Measurements from ENCODE around the gene CHRNE.
A peak's percentile ranks its signal among the peaks of the same experiment; 100 is the strongest.

The CHRNE gene

DNA sequence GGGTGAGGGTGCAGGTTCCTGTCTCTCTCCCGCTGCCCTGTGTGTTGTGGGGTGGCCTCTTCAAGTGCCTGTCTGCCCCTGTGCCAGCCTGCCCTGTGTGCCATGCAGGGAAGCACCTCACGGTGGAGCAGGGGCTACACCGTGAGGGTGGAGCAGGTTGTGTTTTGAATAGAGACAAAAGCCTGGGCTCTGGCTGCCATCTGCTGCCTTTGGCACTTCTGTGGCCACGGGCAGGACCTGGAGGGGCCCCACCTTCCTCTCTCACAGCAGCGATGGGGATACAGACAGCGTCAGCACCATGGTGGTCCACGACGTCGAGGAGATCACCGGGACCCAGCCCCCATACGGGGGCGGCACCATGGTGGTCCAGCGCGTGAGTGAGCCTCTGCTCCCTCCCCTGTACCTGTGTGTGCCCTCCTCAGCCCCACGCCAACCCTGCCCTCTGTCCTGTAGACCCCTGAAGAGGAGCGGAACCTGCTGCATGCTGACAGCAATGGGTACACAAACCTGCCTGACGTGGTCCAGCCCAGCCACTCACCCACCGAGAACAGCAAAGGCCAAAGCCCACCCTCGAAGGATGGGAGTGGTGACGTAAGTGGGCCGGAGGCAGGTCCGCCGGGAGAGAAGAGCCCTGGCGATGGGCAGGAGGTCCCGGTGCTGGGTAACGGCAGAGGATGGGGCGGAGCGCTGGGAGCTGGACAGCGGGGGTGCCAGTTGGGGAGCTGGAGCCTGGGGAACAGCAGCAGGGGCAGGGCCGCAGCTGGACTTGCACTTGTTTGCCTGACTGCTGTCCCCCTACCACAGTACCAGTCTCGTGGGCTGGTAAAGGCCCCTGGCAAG is 9.0 kb downstream of the CHRNE start:
- no peak for TF ChIP-seq FOXM1 (IDR thresholded peaks at IDR 0.05; ENCODE audit: borderline replicate concordance, low read depth)
- TF ChIP-seq NFIC (IDR thresholded peaks at IDR 0.05): no peak
- TF ChIP-seq, protein P1, sequence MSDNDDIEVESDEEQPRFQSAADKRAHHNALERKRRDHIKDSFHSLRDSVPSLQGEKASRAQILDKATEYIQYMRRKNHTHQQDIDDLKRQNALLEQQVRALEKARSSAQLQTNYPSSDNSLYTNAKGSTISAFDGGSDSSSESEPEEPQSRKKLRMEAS (IDR thresholded peaks at IDR 0.05): no peak
- no peak for TF ChIP-seq RAD21 (IDR thresholded peaks at IDR 0.05; ENCODE audit: low read depth)
- TF ChIP-seq ZBTB7A (IDR thresholded peaks at IDR 0.05; ENCODE audit: low read depth): no peak
- TF ChIP-seq YY1 (IDR thresholded peaks at IDR 0.05; ENCODE audit: low read depth): no peak
- no peak for TF ChIP-seq CEBPB (IDR thresholded peaks at IDR 0.05)
- no peak for TF ChIP-seq EGR1 (IDR thresholded peaks at IDR 0.05)
- no peak for TF ChIP-seq CREB1 (IDR thresholded peaks at IDR 0.05; ENCODE audit: low read depth)
- no peak for TF ChIP-seq EP300 (IDR thresholded peaks at IDR 0.05; ENCODE audit: borderline replicate concordance)
- no peak for TF ChIP-seq TAF1 (IDR thresholded peaks at IDR 0.05; ENCODE audit: low read depth)
- TF ChIP-seq REST (IDR thresholded peaks at IDR 0.05; ENCODE audit: low read depth): no peak
- TF ChIP-seq, protein P2, sequence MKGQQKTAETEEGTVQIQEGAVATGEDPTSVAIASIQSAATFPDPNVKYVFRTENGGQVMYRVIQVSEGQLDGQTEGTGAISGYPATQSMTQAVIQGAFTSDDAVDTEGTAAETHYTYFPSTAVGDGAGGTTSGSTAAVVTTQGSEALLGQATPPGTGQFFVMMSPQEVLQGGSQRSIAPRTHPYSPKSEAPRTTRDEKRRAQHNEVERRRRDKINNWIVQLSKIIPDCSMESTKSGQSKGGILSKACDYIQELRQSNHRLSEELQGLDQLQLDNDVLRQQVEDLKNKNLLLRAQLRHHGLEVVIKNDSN (IDR thresholded peaks at IDR 0.05): no peak
- no peak for TF ChIP-seq TCF12 (IDR thresholded peaks at IDR 0.05; ENCODE audit: low read depth)
- no peak for TF ChIP-seq TEAD4 (IDR thresholded peaks at IDR 0.05)

- no peak for TF ChIP-seq ZBTB7A (IDR thresholded peaks at IDR 0.05; ENCODE audit: low read depth)
- TF ChIP-seq TCF12 (IDR thresholded peaks at IDR 0.05; ENCODE audit: low read depth): no peak
- TF ChIP-seq YY1 (IDR thresholded peaks at IDR 0.05; ENCODE audit: low read depth): no peak
- TF ChIP-seq, protein P2 (IDR thresholded peaks at IDR 0.05): no peak
- TF ChIP-seq EGR1 (IDR thresholded peaks at IDR 0.05): no peak
- TF ChIP-seq, protein P1 (IDR thresholded peaks at IDR 0.05): no peak
- no peak for TF ChIP-seq CREB1 (IDR thresholded peaks at IDR 0.05; ENCODE audit: low read depth)
- TF ChIP-seq CEBPB (IDR thresholded peaks at IDR 0.05): no peak
- TF ChIP-seq NFIC (IDR thresholded peaks at IDR 0.05): no peak
- TF ChIP-seq TEAD4 (IDR thresholded peaks at IDR 0.05): no peak
- no peak for TF ChIP-seq REST (IDR thresholded peaks at IDR 0.05; ENCODE audit: low read depth)
- TF ChIP-seq RAD21 (IDR thresholded peaks at IDR 0.05; ENCODE audit: low read depth): no peak
Observed at GRCh38 chr17:4893272-4893671, 9.6 kb downstream of the CHRNE start.

DNA sequence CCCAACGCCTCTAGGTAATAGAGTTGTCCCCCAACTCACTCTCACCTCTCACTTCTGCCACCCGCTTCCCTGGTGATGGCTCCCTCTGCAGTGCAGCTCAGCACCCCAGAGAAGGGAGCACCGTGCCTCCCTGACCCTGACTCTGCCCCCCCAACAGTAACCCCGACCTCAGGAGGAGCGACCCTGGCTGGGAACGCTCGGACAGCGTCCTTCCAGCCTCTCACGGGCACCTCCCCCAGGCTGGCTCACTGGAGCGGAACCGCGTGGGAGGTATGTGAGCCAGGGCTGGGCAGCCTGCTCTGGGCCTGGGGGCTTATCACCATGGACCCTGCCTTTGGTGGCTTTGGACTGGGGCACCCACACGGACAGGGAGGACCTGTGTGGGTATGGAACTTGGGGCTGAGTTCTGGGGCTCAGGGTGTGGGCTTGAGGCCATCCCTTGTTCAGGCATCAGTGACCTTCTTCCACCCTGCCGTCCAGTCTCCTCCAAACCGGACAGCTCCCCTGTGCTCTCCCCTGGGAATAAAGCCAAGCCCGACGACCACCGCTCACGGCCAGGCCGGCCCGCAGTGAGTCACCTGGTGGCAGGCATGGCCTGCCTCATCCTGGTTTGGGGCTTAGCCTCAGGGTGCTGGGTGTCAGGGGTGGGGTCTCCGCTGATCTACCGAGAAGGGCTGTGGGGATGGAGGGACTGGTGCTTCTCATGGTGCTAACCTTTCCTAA is 10.2 kb downstream of the CHRNE start:
- TF ChIP-seq EGR1 (IDR thresholded peaks at IDR 0.05): peak; percentile 55
- no peak for TF ChIP-seq CREB1 (IDR thresholded peaks at IDR 0.05; ENCODE audit: low read depth)

DNA sequence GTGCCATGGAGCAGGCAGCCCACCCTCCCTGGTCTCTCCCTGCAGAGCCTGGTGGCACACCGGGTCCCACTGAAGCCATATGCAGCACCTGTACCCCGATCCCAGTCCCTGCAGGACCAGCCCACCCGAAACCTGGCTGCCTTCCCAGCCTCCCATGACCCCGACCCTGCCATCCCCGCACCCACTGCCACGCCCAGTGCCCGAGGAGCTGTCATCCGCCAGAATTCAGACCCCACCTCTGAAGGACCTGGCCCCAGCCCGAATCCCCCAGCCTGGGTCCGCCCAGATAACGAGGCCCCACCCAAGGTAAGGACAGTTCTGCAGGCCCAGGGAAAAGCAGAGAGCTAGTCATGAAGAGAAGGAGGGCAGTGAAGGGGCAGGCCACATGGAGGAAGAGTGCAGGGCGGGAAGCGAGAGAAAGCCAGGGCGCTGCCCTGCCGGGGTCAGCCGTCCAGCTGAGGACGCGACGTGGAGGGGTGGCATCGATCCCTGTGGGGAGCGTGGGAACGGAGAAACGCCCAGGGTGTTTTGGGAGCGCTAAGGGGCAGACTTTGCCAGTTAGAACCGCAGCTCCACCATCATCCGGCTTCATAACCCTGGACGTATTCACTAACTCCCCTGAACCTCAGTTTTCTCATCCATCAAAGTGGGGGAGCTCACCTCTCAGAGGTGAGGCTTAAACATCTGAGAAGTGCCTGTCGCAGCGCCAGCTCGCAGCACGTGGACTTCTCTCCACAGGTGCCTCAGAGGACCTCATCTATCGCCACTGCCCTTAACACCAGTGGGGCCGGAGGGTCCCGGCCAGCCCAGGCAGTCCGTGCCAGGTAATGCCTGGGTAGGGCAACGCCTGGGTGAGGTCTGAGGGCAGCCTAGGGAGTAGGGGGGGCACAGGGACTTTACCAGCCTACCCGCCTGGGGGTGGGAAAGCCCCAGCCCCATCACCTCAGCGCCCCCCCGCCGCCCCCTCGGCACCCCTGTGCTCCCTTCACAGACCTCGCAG is 11.2 kb downstream of the CHRNE start:
- no peak for TF ChIP-seq FOXM1 (IDR thresholded peaks at IDR 0.05; ENCODE audit: borderline replicate concordance, low read depth)
- TF ChIP-seq EP300 (IDR thresholded peaks at IDR 0.05; ENCODE audit: borderline replicate concordance): no peak
- TF ChIP-seq YY1 (IDR thresholded peaks at IDR 0.05; ENCODE audit: low read depth): no peak
- no peak for TF ChIP-seq EGR1 (IDR thresholded peaks at IDR 0.05)
- no peak for TF ChIP-seq TCF12 (IDR thresholded peaks at IDR 0.05; ENCODE audit: low read depth)
- TF ChIP-seq TAF1 (IDR thresholded peaks at IDR 0.05; ENCODE audit: low read depth): no peak
- no peak for TF ChIP-seq TEAD4 (IDR thresholded peaks at IDR 0.05)
- no peak for TF ChIP-seq CREB1 (IDR thresholded peaks at IDR 0.05; ENCODE audit: low read depth)
- TF ChIP-seq ZBTB7A (IDR thresholded peaks at IDR 0.05; ENCODE audit: low read depth): no peak
- TF ChIP-seq NFIC (IDR thresholded peaks at IDR 0.05): no peak
- TF ChIP-seq, protein P1 (IDR thresholded peaks at IDR 0.05): no peak
- TF ChIP-seq, protein P2 (IDR thresholded peaks at IDR 0.05): no peak
- no peak for TF ChIP-seq RAD21 (IDR thresholded peaks at IDR 0.05; ENCODE audit: low read depth)
- no peak for TF ChIP-seq REST (IDR thresholded peaks at IDR 0.05; ENCODE audit: low read depth)
- no peak for TF ChIP-seq CEBPB (IDR thresholded peaks at IDR 0.05)

Measured in Ishikawa (cell line).